GM21576 (cell line): ENCODE measurements around the gene RORB.
A peak's percentile ranks its signal among the peaks of the same experiment; 100 is the strongest.

Source experiments
- ATAC-seq: cut with Tn5 transposase; IDR thresholded peaks from one replicate; pipeline ENCODE4 v1.9.1; 2021; ENCODE audit warnings: mild to moderate bottlenecking, moderate library complexity; ENCODE audit not compliant: unreplicated experiment

The RORB gene

GRCh38 chr9:74496819-74497747, at the start of gene RORB:
Gene RORB, plus strand, starts transcription at chr9:74497335. Its CDS starts 642 bp downstream, at chr9:74497977.
- ATAC-seq: peak; percentile 93

DNA sequence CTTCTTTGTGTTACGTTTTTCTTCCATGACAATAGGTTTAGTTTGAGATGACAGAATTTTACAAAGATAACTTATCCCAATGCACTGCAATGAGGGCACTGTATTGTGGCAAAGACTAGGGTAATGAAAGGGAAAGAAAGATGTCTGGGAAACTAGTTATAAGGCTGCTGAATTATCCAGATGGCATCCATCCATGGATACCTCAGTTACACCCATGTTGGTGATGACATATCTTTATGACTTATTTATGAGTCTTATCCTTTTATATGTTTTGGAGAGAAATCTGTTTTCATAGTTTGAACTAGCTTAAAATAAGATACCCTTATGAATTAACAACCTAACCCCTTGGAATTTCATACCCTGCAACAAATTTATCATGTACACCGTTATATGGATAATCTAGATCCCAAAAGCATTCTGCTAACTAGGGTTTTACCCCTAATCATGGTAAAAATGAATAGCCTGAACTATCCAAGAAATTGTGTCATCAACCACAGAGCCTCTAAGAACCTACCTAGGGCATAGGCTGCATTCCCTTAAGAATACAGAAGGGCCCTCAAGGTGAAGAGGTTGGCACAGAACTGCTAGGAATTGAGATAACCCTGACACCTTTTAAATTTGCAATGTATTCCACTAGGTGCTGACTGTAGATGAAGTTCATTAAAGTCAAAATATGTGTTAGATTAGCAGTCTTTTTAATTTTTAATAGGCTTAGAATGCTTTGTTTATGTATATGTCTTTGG, 49.5 kb upstream of the RORB start:
- ATAC-seq: no peak

DNA sequence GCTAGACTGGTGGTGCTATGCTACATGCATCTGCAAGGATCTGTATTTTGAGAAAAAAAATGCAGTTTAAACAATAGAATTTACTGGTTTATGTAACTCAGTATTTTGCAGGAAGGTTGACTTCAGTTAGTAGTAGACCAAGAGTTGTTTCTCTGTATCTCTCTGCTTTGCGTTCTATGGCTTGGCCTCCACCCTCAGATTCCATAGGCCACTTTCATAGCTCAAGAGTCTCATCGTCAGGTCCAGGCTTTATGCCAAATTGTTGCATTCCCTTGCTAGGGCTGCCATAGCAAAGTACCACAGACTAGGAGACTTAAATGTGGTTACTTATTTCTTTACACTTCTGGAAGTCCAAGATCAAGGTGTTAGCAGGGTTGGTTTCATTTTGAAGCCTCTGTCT, 48.1 kb upstream of the RORB start:
- ATAC-seq: no peak

GRCh38 chr9:74458832-74459231, 38.3 kb upstream of the RORB start:
- ATAC-seq: no peak

GRCh38 chr9:74463825-74464224, 33.3 kb upstream of the RORB start:
- ATAC-seq: no peak

- no peak for ATAC-seq
Observed at GRCh38 chr9:74478606-74479005, 18.5 kb upstream of the RORB start.

DNA sequence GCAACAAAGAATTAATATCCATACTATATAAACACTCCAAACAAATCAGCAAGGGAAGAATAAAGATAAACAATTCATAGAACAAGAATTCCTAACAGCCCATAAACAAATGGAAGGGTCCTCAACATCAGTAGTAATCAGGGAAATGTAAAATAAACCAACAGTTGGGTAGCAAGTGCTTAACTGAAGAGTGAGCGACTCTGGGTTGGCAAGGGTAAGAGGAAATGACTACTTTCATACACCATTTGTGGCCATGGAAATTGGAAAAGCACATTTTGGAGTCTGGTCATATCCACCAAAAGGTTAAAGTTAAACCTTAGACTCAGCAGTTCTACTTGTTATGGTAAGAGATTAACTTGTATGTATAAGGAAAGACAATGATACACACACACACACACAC, 17.4 kb upstream of the RORB start:
- no peak for ATAC-seq

DNA sequence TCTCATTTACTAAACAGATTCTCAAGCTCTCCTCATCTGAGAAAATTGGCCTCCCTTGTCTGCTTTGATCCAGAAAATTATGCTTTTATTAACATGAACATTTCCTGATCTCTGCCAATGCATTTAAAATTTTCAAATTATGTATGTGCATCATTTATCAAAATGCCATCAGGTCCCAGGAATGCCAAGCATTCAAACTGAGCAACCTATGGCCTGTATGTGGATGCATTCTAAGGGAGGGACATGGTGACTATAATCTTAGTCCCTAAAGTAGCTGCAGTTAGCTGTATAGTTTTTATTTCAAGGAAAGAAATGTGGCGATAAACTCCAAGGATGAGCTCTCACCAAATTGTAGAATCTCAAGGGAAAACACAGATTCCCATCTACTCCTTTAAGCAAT, 9.7 kb upstream of the RORB start:
- no peak for ATAC-seq

GRCh38 chr9:74493512-74493911, 3.6 kb upstream of the RORB start:
- no peak for ATAC-seq

- ATAC-seq: no peak
Observed at GRCh38 chr9:74494490-74494889, 2.6 kb upstream of the RORB start.

GRCh38 chr9:74496406-74496805, 729 bp upstream of the RORB start:
- no peak for ATAC-seq

- ATAC-seq: no peak
Observed at GRCh38 chr9:74497748-74498620, 849 bp downstream of the RORB start.

DNA sequence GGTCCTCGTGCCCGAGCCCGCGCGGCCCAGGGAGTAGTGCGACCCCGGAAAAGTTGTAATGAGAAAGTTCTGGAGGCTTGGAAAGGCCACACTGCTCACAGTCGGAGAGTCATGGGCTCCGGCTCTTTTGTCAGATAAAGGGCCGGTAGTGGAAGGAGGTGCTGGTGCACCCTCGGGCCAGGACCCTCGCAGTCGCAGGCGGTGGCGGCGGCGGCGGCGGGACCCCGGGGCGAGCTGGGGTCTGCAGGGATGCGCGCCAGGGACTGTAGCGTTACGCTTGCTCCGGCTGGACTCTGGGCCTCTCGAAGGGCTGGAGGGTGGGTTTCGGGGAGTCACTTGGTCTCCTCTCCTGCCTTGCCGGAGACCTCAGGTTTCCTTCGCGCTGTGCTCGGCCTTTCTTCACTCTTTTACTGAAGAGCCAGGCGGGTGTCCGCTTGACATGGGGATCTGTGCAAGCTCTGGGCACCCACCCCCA, 1.5 kb downstream of the RORB start:
- ATAC-seq: no peak

DNA sequence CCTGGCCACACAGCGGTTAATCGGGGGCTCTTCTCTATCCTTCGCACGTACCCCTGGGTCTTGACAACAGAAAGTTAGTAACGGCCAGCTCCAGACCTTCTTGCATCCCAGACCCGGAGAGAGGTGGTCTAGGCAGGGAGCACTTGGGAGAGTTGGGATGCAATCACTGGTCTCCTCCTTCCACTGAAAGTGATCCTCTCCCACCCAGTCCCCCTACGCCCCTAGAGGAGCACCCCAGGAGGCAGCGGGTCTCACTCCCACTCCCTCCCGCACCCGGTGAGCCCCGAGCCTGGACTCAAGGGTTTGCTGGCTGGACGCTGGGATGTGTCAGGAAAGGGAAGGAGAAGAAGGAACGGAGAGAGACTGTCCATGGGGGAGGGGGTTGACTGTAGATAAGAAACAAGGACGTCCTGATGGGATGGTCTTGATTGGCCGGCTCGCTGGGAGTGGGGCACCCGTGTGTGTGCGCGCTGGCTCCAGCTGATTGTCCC, 2.0 kb downstream of the RORB start:
- ATAC-seq: no peak

GRCh38 chr9:74499770-74500583, 2.8 kb downstream of the RORB start:
- no peak for ATAC-seq

DNA sequence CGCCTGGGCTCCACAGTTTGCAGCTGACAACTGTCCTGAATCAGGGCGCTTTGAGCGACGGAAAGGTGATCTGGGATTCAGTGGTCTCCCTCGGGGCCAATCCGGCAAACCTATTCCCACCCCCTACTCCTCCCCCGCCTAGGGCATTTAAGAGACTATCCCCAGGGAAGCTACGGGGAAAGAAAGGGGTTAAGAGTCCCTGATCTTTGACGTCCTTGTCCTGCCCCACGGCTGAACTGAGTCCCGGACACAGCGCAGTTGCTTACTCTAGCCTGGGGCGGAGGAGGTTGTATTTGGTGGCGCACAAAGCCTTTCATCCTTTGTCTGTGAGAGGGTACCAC, 3.4 kb downstream of the RORB start:
- ATAC-seq: no peak

GRCh38 chr9:74501570-74501969, 4.4 kb downstream of the RORB start:
- no peak for ATAC-seq

- no peak for ATAC-seq
Observed at GRCh38 chr9:74503219-74503618, 6.1 kb downstream of the RORB start.

- no peak for ATAC-seq
Observed at GRCh38 chr9:74503666-74504065, 6.5 kb downstream of the RORB start.

- ATAC-seq: no peak
Observed at GRCh38 chr9:74511333-74511732, 14.2 kb downstream of the RORB start.
